IPS DF 4.7 (cell line): Measurements from ENCODE around the gene SEMA6A.

Experiments used
- DNase-seq: peaks from one replicate; pipeline ENCODE4 v3.0.0-alpha.2; 2013; ENCODE audit warnings: low spot score; ENCODE audit errors: extremely low read depth

The SEMA6A gene

GRCh38 chr5:116439905-116440304, 134.7 kb downstream of the SEMA6A start:
- no peak for DNase-seq

- DNase-seq, result no peak
These were observed 135.6 kb downstream of the SEMA6A start for GRCh38 chr5:116438979-116439554.

- DNase-seq, result no peak
These were observed 136.6 kb downstream of the SEMA6A start for GRCh38 chr5:116437922-116438578.

GRCh38 chr5:116437351-116437705, 137.3 kb downstream of the SEMA6A start:
- DNase-seq, result no peak

GRCh38 chr5:116436674-116437350, 137.8 kb downstream of the SEMA6A start:
- no peak for DNase-seq

GRCh38 chr5:116428966-116429365, 145.7 kb downstream of the SEMA6A start:
- no peak for DNase-seq

- DNase-seq, result no peak
These were observed 146.2 kb downstream of the SEMA6A start for GRCh38 chr5:116428413-116428812.

GRCh38 chr5:116424951-116425350, 149.7 kb downstream of the SEMA6A start:
- DNase-seq, result no peak

GRCh38 chr5:116424258-116424615, 150.4 kb downstream of the SEMA6A start:
- no peak for DNase-seq

GRCh38 chr5:116423587-116424257, 150.9 kb downstream of the SEMA6A start:
- no peak for DNase-seq

GRCh38 chr5:116423141-116423540, 151.5 kb downstream of the SEMA6A start:
- DNase-seq, result no peak

GRCh38 chr5:116421080-116421629, 153.5 kb downstream of the SEMA6A start:
- DNase-seq, result no peak

GRCh38 chr5:116420540-116420939, 154.1 kb downstream of the SEMA6A start:
- DNase-seq, result no peak

GRCh38 chr5:116419258-116419657, 155.4 kb downstream of the SEMA6A start:
- no peak for DNase-seq

- no peak for DNase-seq
These were observed 155.8 kb downstream of the SEMA6A start for GRCh38 chr5:116418774-116419173.

- no peak for DNase-seq
These were observed 156.6 kb downstream of the SEMA6A start for GRCh38 chr5:116418016-116418415.

GRCh38 chr5:116415989-116416388, 158.6 kb downstream of the SEMA6A start:
- no peak for DNase-seq

GRCh38 chr5:116415182-116415581, 159.4 kb downstream of the SEMA6A start:
- no peak for DNase-seq

GRCh38 chr5:116411101-116411571, 163.5 kb downstream of the SEMA6A start:
- DNase-seq, result no peak

GRCh38 chr5:116410336-116410890, 164.2 kb downstream of the SEMA6A start:
- no peak for DNase-seq

- DNase-seq, result no peak
These were observed 164.9 kb downstream of the SEMA6A start for GRCh38 chr5:116409591-116410296.
